ENCODE measurements around the gene VSX1.

DNA sequence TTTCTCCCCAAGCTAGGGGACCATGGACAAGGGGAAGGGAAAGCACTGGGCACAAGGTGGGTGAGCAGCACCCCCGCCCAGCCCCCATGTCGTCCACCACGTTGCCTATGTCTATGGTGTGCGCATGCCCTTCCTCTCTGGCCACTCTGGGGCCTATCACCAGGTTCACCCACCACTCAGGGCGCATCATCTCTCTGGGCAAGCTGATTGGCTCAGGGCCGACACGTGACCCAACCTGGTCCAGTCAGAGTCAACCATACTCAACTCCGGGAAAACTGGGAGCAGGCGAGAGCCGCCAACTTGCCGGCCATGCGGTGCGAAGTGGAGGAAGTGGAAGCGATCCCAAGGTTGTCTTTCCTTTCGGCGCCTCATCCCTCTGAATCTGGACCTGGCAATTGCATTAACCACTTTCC, 49.9 kb downstream of the VSX1 start:
- TF ChIP-seq, protein P1, sequence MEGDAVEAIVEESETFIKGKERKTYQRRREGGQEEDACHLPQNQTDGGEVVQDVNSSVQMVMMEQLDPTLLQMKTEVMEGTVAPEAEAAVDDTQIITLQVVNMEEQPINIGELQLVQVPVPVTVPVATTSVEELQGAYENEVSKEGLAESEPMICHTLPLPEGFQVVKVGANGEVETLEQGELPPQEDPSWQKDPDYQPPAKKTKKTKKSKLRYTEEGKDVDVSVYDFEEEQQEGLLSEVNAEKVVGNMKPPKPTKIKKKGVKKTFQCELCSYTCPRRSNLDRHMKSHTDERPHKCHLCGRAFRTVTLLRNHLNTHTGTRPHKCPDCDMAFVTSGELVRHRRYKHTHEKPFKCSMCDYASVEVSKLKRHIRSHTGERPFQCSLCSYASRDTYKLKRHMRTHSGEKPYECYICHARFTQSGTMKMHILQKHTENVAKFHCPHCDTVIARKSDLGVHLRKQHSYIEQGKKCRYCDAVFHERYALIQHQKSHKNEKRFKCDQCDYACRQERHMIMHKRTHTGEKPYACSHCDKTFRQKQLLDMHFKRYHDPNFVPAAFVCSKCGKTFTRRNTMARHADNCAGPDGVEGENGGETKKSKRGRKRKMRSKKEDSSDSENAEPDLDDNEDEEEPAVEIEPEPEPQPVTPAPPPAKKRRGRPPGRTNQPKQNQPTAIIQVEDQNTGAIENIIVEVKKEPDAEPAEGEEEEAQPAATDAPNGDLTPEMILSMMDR (IDR thresholded peaks at IDR 0.05) = no peak
- TF ChIP-seq POLR2A (IDR thresholded peaks at IDR 0.05) = no peak
